IMR-90 (cell line): ENCODE results near the gene UNKL.

Source experiments
- BHLHE40 ChIP-seq: fragments of 150-350 bp; IDR thresholded peaks from 2 replicates; pipeline ENCODE4 v1.6.1; 2016; ENCODE audit warnings: mild to moderate bottlenecking, low read depth, low read length
- CEBPB ChIP-seq: IDR thresholded peaks from 2 replicates; pipeline ENCODE4 v1.6.1; 2012; ENCODE audit warnings: low read depth, low read length, improper control_type of control experiment
- CHD1 ChIP-seq: IDR thresholded peaks from 2 replicates; pipeline ENCODE4 v1.6.1; 2012; ENCODE audit warnings: low read depth, low read length, improper control_type of control experiment
- CTCF ChIP-seq: conservative IDR thresholded peaks from 2 replicates; pipeline ENCODE4 v1.5.1; 2012; ENCODE audit warnings: mild to moderate bottlenecking, low read depth, low read length, improper control_type of control experiment
- ELK1 ChIP-seq: fragments of 150-350 bp; IDR thresholded peaks from 2 replicates; pipeline ENCODE4 v1.6.1; 2016; ENCODE audit warnings: low read depth, mild to moderate bottlenecking, low read length, moderate library complexity, borderline replicate concordance
- FOS ChIP-seq: fragments of 150-350 bp; IDR thresholded peaks from 2 replicates; pipeline ENCODE4 v1.6.1; 2016; ENCODE audit warnings: low read depth, low read length
- NFE2L2 ChIP-seq: fragments of 150-350 bp; IDR thresholded peaks from 2 replicates; pipeline ENCODE4 v1.6.1; 2016; ENCODE audit warnings: low read depth, mild to moderate bottlenecking, low read length
- POLR2A ChIP-seq: IDR thresholded peaks from 2 replicates; pipeline ENCODE4 v1.6.1; 2012; ENCODE audit warnings: mild to moderate bottlenecking, low read depth, low read length
- RCOR1 ChIP-seq: IDR thresholded peaks from 2 replicates; pipeline ENCODE4 v1.6.1; 2012; ENCODE audit warnings: mild to moderate bottlenecking, low read length, improper control_type of control experiment; ENCODE audit not compliant: insufficient replicate concordance
- RFX5 ChIP-seq: IDR thresholded peaks from 2 replicates; pipeline ENCODE4 v1.8.0; 2012; ENCODE audit warnings: low read depth, mild to moderate bottlenecking, low read length, moderate library complexity

GRCh38 chr16:1367486-1368174 is 46.9 kb downstream of the UNKL start:
- TF ChIP-seq CTCF = no peak
- no peak for TF ChIP-seq CEBPB
- no peak for TF ChIP-seq CHD1
- no peak for TF ChIP-seq POLR2A
- TF ChIP-seq FOS = no peak
- no peak for TF ChIP-seq NFE2L2
- no peak for TF ChIP-seq RFX5
- TF ChIP-seq RCOR1 = no peak
- no peak for TF ChIP-seq ELK1
- no peak for TF ChIP-seq BHLHE40
